Brain microvascular endothelial cell (primary cell): Measurements from ENCODE around the gene TRAPPC14.

Experiments used
- DNase-seq: peaks from one replicate; pipeline ENCODE4 v3.0.0-alpha.2; 2020
- H3K27ac ChIP-seq: fragments of 250-450 bp; sonication (Bioruptor Pico); 2 replicates; pipeline ENCODE4 v1.5.1; 2020; ENCODE audit warnings: mild to moderate bottlenecking, moderate library complexity
- H3K27me3 ChIP-seq: fragments of 250-450 bp; sonication (Bioruptor Pico); replicated peaks from 2 replicates; pipeline ENCODE4 v1.5.1; 2020; ENCODE audit warnings: mild to moderate bottlenecking
- H3K36me3 ChIP-seq: fragments of 250-450 bp; sonication (Bioruptor Pico); replicated peaks from 2 replicates; pipeline ENCODE4 v1.5.1; 2020; ENCODE audit warnings: mild to moderate bottlenecking
- H3K4me3 ChIP-seq: 2 replicates; pipeline ENCODE4 v1.5.1; 2011; ENCODE audit warnings: low read depth, mild to moderate bottlenecking, control low read depth, low read length, moderate library complexity
- in situ Hi-C: cut with HindIII; loops from 2 replicates; pipeline ENCODE4 v1.10.0; 2017; ENCODE audit warnings: low sequenced_read_pairs, low pct_ligation_motif_present
- TF ChIP-seq, protein P1 (sequence below): IDR thresholded peaks from 2 replicates; pipeline ENCODE4 v1.5.1; 2011; ENCODE audit warnings: low read depth, mild to moderate bottlenecking, moderate library complexity, low read length, control low read depth, inconsistent platforms; ENCODE audit errors: missing control alignments

Gene TRAPPC14

DNA sequence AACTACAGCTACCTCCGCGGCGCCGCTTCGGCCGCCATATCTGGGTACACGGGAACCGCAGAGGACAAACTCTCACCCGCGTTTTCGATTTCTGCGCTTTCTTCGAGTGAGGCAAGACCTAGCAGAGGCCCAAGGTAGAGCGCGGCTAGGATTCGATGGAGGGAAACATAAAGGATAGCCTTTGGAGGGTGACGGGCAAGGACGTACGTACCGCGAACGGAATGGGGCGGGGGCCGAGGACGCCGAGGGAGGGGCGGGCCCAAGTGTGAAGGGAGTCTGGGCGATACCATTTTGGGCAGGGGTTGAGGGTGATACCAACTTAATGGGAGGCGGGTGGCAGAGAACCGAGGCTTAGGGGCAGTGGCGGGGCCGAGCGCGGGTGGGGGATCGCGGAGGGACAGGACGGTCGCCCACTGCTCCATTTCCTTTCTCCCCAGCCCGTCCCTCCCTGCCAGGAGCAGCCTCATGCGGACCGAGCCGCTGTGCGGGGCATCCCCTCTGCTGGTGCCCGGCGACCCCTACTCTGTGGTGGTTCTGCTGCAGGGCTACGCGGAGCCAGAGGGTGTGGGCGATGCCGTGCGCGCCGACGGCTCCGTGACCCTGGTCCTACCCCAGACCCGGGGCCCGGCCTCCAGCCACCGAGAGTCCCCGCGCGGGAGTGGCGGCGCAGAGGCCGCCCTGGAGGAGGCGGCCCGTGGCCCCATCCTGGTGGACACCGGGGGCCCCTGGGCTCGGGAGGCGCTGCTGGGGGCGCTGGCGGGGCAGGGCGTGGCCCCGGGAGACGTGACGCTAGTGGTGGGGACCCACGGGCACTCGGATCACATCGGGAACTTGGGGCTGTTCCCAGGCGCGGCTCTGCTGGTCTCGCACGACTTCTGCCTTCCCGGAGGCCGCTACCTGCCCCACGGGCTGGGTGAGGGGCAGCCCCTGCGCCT, 31.3 kb downstream of the TRAPPC14 start, which contains the start of gene MBLAC1:
TSS of gene MBLAC1 (plus strand) at position 37 of the 935 bp plus-strand sequence. CDS start at position 466, 429 bp downstream.
- Histone ChIP-seq H3K4me3 (peak within 1 kb of the TSS; percentile 89), H3K27ac (peak within 1 kb of the TSS; percentile 97), H3K27me3 (no peaks in the 10 kb centered on the region), H3K36me3 (no peaks in the 10 kb centered on the region)
- in situ Hi-C loops = no loop called here
- peak; percentile 86 for DNase-seq
- TF ChIP-seq, protein P1, sequence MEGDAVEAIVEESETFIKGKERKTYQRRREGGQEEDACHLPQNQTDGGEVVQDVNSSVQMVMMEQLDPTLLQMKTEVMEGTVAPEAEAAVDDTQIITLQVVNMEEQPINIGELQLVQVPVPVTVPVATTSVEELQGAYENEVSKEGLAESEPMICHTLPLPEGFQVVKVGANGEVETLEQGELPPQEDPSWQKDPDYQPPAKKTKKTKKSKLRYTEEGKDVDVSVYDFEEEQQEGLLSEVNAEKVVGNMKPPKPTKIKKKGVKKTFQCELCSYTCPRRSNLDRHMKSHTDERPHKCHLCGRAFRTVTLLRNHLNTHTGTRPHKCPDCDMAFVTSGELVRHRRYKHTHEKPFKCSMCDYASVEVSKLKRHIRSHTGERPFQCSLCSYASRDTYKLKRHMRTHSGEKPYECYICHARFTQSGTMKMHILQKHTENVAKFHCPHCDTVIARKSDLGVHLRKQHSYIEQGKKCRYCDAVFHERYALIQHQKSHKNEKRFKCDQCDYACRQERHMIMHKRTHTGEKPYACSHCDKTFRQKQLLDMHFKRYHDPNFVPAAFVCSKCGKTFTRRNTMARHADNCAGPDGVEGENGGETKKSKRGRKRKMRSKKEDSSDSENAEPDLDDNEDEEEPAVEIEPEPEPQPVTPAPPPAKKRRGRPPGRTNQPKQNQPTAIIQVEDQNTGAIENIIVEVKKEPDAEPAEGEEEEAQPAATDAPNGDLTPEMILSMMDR = no peak

DNA sequence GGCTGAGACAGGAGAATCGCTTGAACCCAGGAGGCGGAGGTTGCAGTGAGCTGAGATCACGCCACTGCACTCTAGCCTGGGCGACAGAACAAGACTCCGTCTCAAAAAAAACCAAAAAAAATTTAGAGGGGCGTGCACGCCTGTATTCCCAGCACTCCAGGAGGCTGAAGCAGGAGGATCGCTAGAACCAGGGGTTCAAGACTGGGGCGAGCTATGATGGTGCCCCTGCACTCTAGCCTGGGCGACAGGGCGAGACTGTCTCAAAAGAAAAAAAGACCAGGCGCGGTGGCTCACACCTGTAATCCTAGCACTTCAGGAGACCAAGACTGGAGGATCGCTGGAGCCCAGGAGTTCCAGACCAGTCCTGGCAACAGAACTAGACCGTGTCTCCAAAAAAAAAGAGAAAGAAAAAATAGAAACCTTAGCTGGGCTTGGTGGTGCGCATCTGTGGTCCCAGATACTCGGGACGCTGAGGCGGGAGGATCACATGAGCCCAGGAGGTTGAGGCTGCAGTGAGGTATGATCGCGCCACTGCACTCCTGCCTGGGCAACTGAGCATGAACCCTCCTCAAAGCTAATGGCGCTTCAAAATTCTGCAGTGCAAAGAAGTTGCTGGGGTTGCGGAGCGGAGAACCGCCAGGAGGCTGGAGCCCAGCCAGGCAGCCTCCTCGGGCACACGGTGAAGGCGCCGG, 32.1 kb downstream of the TRAPPC14 start:
- Histone ChIP-seq H3K4me3 (peak overlapping the region; percentile 89), H3K36me3 (no peaks in the 10 kb centered on the region), H3K27ac (peak overlapping the region; percentile 97), H3K27me3 (no peaks in the 10 kb centered on the region)
- TF ChIP-seq, protein P1 = no peak
- in situ Hi-C loops = no loop called here
- no peak for DNase-seq

DNA sequence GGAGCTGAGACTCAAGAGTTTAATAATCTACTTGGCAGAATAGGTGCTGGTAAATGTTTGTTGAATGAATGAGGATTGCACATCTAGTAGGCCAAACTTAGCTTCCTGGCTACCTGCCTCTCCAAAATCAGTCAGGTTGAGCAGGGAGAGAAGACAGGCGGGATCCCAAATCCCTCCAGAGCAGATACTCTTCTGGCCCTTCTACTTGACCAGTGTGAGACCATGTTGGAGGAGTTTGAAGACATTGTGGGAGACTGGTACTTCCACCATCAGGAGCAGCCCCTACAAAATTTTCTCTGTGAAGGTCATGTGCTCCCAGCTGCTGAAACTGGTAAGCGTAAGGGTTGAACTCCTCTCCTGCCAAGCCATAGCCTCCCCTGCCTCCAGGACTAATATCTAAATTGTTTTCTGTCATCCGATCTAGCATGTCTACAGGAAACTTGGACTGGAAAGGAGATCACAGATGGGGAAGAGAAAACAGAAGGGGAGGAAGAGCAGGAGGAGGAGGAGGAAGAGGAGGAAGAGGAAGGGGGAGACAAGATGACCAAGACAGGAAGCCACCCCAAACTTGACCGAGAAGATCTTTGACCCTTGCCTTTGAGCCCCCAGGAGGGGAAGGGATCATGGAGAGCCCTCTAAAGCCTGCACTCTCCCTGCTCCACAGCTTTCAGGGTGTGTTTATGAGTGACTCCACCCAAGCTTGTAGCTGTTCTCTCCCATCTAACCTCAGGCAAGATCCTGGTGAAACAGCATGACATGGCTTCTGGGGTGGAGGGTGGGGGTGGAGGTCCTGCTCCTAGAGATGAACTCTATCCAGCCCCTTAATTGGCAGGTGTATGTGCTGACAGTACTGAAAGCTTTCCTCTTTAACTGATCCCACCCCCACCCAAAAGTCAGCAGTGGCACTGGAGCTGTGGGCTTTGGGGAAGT, 34.0 kb downstream of the TRAPPC14 start:
- TF ChIP-seq, protein P1 = no peak
- Histone ChIP-seq H3K27ac (no peak overlapping the region), H3K4me3 (no peak overlapping the region), H3K36me3 (no peaks in the 10 kb centered on the region), H3K27me3 (no peaks in the 10 kb centered on the region)
- in situ Hi-C loops = no loop called here
- no peak for DNase-seq

GRCh38 chr7:100122568-100122967, 36.0 kb downstream of the TRAPPC14 start:
- H3K36me3 ChIP-seq = no peaks in the 10 kb centered on the region
- TF ChIP-seq, protein P1 = no peak
- H3K4me3 ChIP-seq = no peak overlapping the region
- no peaks in the 10 kb centered on the region for H3K27me3 ChIP-seq
- no peak for DNase-seq
- in situ Hi-C loops = no loop called here
- no peak overlapping the region for H3K27ac ChIP-seq

GRCh38 chr7:100122067-100122466, 36.5 kb downstream of the TRAPPC14 start:
- DNase-seq = no peak
- no peak overlapping the region for H3K4me3 ChIP-seq
- no peak overlapping the region for H3K27ac ChIP-seq
- H3K36me3 ChIP-seq = no peaks in the 10 kb centered on the region
- no peaks in the 10 kb centered on the region for H3K27me3 ChIP-seq
- TF ChIP-seq, protein P1 = no peak
- in situ Hi-C loops = no loop called here
